Measurements from ENCODE around the gene FAM187B. TPM values are rescaled to one million over a fixed set of nuclear protein-coding genes. Genes with fewer than 3 reads are reported as not detected.

Gene FAM187B
- not detected for polyA plus RNA-seq (ENCODE audit: insufficient read length in 3 of 3)
- long read RNA-seq, donor 1: 0 reads
- long read RNA-seq, donor 2: 0 reads
- long read RNA-seq, donor 3: 0 reads
- long read RNA-seq, donor 4, partial matches to known transcripts: 89 of 89 reads
- long read RNA-seq, donor 4, other reads (novel, unspliced or antisense): 0 of 89 reads
- long read RNA-seq, donor 5, partial matches to known transcripts: 180 of 180 reads
- long read RNA-seq, donor 5, other reads (novel, unspliced or antisense): 0 of 180 reads
- long read RNA-seq, donor 6, partial matches to known transcripts: 69 of 87 reads
- long read RNA-seq, donor 6, other reads (novel, unspliced or antisense): 18 of 87 reads
- long read RNA-seq, donor 7: 0 reads
- long read RNA-seq, donor 8, partial matches to known transcripts: 120 of 154 reads
- long read RNA-seq, donor 8, other reads (novel, unspliced or antisense): 34 of 154 reads
- long read RNA-seq, donor 9: 0 reads
- long read RNA-seq, donor 10: 0 reads
- long read RNA-seq, donor 11: 0 reads
- long read RNA-seq, donor 12: 0 reads
- long read RNA-seq, donor 13: 0 reads
- long read RNA-seq, donor 14: 0 reads
- long read RNA-seq, donor 15: 0 reads
- long read RNA-seq, donor 16: 0 reads

DNA sequence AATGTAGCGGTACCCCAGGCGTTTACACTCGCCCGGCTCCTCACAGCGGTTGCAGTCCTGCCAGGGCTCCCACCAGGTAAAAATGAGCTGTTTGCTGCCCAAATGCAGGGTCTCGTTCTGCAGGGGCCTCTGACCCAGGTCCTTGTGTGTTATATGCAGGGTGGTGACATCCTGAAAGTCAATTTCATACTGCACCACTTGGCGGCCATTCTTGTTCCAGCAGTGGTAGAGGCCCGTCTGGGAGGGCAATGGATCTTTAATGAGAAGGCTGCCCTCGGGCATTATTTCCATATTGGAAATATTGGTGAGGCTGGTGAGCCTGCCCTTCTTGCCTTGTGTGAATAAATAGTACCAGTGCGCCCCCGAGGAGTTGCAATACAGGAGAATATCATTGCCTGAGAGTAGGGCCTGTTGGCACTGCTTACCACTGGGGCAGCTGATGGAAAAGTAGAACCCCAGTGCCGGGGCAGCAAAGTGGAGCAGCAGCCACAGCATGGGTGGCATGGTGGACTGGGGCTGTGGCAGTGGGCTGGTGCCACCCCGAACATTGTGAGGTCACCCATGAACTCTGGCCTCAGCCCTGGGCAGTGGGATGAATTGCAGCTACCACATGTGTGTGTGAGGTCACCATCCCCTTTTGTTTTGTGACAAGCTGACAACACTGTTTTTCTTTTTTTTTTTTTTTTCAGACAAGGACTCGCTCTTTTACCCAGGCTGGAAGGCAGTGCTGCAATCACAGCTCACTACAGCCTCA lies at the start of gene FAM187B:
Gene FAM187B (minus strand): TSS at position 563 of the 754 bp plus-strand sequence. CDS start 59 bp downstream, at position 504.
- no peak for DNase-seq (ENCODE audit: extremely low read depth in 1 of 11, low read depth in 9 of 11, low spot score in 4 of 11)

DNA sequence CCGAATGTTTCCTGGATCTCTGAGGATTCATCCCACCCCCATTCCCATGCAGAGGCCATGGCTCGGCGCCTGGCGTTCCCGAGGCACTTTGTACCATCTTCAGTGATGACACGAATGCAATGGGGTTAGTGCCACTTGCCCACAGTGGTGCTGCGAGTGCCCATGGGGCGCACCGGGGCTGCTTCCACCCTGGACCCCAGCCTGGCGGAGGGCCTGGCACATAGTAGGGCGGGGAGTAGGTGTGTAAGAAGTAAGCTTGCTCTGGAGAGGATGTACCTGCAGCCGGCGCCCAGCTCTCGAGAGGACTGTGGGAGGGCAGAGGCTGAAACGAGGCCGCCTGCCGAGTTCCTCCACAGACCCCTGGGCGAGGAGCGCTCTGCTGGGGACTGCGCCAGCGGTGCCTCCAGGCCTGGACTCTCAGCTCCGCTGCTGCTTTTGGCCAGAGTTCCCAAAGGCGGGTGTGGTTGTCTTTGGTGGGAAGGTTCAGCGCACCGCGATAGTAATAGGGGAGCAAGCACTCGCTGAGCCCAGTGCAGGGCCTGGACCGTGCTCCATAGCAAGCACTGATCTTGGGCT lies 48.3 kb upstream of the FAM187B start:
- no peak for DNase-seq (ENCODE audit: extremely low read depth in 1 of 11, low read depth in 9 of 11, low spot score in 4 of 11)

DNA sequence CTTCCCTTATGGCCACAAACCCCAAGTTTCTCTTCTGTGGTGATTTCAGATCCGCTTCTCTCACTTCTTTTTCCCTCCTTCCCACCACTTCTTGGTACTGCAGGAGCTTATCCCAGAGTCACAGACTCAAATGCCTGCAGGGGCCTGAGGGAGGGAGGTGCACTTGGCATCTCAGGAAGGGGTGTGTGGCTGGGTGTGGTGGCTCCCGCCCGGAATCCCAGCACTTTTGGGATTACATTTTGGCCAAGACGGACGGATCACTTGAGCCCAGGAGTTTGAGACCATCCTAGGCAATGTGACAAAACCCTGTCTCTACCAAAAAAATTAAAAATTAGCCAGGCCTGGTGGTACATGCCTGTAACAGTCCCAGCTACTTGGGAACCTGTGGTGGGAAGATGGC lies 45.8 kb upstream of the FAM187B start:
- DNase-seq (ENCODE audit: extremely low read depth in 1 of 11, low read depth in 9 of 11, low spot score in 4 of 11): no peak

DNA sequence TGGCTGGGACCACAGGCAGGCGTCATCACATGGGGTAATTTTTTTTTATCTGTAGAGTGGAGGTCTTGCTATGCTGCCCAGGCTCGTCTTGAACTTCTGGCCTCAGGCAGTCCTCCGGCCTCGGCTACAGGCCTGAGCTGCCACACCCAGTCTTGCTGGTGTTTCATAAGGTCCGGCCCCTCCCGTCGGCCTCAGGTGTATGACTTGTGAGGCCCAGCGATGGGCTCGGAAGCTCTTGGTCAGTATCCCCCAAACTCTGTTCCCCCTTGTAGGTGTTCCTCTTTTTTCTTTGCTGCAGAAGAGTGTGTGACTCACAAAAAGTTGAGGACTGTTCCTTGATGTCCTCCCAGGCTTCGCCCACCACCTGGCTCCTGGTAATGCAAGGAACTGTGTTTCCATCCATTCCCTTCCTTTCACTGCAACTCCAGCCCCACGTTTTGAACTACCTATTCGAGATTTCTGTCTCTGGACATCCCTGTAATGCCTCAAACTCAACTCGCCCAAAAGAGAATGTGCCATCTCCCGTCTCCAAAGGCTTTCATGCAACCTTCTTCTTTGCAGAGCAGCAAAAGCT lies 45.2 kb upstream of the FAM187B start:
- no peak for DNase-seq (ENCODE audit: extremely low read depth in 1 of 11, low read depth in 9 of 11, low spot score in 4 of 11)

DNA sequence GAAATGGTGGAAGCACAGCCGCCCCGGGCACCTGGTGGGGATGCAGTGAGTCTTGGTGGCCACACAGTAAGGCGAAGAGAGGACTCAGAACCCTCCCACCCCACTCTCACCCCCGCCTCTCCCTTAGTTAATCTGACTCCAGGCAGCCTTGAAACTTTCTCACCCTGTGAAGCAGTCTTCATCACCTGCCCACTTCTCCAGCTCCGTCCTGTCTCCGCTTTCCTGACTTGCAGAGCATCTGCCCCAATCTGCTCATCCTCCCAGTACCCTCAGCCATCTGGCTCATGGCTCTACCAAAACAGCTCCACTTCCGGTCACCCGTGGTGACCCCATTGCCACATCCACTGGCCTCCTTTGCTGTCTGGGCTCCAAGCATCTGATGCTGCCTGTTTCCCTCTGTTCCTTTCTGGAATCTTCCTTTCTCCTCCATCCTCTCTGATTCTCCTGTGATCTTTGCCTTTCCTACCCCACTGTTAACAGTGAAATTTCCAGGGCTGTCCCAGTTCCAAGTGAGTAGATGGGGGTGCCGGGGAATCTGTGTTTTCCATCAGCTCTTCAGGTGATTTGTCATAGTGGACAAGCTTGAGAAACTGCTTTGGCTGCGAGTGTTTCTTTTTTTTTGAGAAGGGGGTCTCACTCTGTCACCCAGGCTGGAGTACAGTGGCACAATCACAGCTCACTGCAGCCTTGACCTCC lies 44.6 kb upstream of the FAM187B start:
- DNase-seq (ENCODE audit: extremely low read depth in 1 of 11, low read depth in 9 of 11, low spot score in 4 of 11): no peak

DNA sequence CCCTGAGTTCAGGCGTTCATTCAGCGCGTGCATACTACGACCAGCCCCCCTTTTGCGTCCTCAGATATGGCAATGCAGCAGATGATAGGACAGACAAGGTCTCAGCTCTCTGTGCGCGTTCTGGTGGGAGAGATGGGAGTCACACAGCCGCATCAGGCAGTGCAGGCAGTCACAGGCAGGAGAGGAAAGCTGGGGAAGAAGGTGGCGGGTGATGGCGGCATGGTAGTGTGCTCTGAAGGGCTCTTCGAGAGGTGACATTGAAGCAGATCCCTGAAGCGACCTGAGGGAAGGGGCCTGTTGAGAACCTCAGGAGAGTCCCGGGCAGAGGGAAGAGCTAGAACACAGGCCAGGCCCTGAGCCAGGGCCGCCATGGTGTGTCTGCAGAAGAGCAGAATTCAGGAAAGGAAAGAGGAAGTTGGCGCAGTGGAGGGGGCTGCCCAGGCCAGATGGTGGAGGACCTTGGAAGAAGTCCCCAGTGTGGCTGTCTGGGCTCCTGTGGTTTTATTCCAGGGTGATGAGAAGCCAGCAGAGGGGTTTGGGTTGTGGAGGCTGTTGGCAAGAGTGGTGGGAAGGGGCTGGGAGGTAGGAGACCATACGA lies 43.7 kb upstream of the FAM187B start:
- no peak for DNase-seq (ENCODE audit: extremely low read depth in 1 of 11, low read depth in 9 of 11, low spot score in 4 of 11)

DNA sequence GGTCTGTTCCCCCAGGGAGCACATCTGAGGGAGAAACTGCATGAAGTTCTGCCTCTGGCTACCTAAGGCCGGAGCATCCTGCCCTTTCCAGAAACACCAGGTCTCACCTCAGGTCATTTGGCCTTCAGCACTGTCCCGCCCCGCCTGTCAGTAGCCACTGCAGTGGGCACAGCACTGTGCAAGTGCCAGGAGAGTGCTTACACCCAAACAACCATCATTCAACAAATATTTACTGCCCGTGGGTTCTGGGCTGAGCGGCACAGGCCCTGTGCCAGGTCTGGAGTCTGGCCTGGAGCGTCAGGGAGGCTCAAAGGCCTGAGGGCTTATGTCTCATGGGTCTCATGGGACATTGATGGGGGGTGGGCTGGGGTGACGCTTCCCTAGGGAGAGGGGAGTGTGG lies 43.0 kb upstream of the FAM187B start:
- DNase-seq (ENCODE audit: extremely low read depth in 1 of 11, low read depth in 9 of 11, low spot score in 4 of 11): no peak

DNA sequence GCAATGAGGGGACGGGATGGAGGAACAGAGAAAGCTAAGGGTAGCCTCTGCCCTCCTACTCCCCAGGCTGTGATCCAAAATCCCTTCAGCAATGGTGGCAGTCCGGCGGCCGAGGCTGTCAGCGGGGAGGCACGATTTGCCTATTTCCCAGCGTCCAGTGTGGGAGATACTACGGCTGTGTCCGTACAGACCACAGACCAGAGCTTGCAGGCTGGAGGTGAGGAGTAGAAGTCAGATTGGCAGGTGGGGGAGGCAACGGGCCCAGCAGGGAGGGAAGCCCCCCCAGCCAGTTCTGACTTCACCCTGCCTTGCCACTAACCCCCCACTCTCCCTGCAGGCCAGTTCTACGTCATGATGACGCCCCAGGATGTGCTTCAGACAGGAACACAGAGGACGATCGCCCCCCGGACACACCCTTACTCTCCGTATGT lies 41.9 kb upstream of the FAM187B start:
- no peak for DNase-seq (ENCODE audit: extremely low read depth in 1 of 11, low read depth in 9 of 11, low spot score in 4 of 11)

DNA sequence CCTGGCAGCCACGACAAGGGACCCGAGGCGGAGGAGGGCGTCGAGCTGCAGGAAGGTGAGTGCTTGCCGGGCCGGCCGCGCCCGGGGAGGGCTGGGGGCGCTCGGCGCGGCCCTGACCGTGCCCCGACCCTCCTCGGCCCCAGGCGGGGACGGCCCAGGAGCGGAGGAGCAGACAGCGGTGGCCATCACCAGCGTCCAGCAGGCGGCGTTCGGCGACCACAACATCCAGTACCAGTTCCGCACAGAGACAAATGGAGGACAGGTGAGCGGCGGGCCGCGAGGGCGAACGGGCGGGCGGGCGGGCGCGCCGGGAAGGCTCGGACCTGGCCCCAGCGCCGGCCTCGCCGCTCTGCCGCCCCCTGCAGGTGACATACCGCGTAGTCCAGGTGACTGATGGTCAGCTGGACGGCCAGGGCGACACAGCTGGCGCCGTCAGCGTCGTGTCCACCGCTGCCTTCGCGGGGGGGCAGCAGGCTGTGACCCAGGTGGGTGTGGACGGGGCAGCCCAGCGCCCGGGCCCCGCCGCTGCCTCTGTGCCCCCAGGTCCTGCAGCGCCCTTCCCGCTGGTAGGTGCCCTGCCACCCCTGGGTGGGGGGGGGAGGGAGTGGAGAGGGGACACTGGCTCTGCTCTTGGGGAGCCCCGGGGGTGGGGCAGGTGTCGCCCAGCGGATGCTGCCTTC lies 41.0 kb upstream of the FAM187B start:
- peak; percentile 56 to 87 (median 77) for DNase-seq (ENCODE audit: extremely low read depth in 1 of 11, low read depth in 9 of 11, low spot score in 4 of 11)

DNA sequence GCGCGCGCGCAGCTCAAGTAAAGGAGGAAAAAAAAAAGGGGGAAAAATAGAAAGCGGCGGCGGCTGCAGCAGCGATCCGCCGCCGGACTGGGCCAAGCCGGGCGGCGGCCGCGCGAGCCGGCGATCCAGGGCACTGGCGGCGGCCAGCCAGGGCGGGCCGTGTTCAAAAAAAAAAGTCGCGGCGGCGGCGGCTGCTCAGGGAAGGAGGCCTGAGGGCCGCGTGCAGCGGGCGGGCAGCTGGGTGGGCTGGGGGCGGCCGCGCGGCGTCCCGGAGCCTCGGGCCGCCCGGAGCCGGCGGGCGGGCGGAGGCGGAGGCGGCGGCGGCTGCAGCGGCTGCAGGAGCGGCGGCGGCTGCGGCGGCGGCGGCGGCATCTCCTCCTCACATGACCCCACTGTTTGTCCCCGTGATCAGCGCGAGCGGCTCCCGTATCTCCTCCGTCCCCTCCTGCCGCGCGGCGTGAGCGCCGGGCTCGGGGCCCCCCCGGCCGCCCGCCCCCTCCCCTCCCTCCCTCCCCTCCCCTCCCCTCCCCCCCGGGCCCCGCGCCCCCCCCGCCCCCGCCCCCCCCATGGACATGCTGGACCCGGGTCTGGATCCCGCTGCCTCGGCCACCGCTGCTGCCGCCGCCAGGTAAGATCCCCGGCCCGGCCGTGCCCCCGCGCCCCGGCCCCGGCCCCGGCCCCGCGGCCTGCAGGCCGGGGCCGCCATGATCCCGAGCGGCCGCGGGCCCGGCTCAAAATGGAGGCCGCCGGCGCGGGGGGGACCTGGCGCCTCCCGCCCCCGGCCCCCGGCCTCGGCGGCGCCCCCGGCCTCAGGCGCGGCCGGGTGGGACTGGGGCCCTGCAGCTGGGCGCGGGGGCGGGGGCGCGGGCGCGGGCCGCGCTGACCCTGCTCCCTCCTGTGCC lies 40.2 kb upstream of the FAM187B start, which contains the start of gene USF2:
Gene USF2 (plus strand): TSS at position 427 of the 902 bp plus-strand sequence. CDS start 140 bp downstream, at position 567.
- peak in 4 of 11 donors; percentile 56 to 63 (median 59) for DNase-seq (ENCODE audit: extremely low read depth in 1 of 11, low read depth in 9 of 11, low spot score in 4 of 11)

DNA sequence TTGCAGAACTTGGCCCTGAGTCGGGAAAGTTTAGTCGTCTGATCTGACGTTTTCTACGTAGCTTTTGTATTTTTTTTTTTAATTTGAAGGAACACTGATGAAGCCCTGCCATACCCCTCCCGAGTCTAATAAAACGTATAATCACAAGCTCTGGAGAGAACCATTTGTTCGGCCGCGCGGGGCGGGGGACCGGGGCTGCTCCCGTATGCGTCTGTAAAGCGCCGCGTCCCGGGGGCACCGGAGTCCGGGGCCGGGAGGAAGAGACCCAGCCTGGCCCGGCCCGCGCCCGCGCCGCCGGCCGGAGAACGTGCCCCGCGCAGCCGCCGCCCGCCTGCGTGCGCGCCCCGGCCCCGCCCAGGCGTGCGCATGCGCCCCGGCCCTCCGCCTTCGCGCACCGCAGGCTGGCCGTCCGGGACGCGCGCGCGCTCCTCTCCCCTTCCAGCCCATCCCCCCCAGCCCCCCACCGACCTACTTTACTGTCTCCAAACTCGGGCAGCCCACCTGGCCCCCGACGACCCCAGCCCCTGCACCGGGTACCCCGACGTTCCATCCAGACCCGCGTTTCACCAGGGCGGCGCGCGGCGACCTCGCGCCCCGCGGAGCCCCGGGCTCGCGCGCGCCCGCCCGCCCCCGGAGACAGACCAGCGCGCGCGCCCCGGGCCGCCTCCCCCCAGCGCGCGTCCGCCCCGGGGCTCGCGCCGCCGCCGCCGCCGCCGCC lies 39.4 kb upstream of the FAM187B start:
- DNase-seq (ENCODE audit: extremely low read depth in 1 of 11, low read depth in 9 of 11, low spot score in 4 of 11): peak in 7 of 11 donors; percentile 37 to 73 (median 65)

DNA sequence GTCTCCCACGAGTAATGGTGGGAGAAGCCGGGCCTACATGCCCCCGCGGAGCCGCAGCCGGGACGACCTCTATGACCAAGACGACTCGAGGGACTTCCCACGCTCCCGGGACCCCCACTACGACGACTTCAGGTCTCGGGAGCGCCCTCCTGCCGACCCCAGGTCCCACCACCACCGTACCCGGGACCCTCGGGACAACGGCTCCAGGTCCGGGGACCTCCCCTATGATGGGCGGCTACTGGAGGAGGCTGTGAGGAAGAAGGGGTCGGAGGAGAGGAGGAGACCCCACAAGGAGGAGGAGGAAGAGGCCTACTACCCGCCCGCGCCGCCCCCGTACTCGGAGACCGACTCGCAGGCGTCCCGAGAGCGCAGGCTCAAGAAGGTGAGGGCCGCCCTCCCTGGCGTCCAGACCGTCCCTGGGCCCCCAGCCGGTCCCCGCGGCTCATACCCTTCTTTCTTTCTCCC lies 38.8 kb upstream of the FAM187B start:
- no peak for DNase-seq (ENCODE audit: extremely low read depth in 1 of 11, low read depth in 9 of 11, low spot score in 4 of 11)

DNA sequence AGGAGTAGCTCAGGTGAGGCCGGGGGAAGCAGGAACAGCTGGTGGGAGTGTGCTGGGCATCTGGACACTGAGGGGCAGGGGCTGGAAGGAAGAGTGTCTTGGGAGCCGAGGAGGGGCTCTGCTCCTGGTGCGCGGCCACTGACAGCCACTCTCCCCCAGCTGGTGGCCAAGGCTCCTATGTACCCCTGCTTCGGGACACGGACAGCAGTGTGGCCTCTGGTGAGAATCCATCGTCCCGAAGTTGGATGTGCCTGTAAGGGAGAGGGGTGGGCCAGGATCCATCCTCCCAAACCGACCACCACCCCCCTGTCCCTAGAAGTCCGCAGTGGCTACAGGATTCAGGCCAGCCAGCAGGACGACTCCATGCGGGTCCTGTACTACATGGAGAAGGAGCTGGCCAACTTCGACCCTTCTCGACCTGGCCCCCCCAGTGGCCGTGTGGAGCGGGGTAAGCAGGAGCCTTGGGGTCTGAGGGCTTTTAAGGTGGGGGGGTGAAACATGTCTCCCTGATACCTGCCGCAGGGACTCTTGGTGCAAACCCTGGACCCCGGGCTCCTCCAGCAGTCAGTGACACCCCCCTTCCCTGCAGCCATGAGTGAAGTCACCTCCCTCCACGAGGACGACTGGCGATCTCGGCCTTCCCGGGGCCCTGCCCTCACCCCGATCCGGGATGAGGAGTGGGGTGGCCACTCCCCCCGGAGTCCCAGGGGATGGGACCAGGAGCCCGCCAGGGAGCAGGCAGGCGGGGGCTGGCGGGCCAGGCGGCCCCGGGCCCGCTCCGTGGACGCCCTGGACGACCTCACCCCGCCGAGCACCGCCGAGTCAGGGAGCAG lies 38.2 kb upstream of the FAM187B start:
- DNase-seq (ENCODE audit: extremely low read depth in 1 of 11, low read depth in 9 of 11, low spot score in 4 of 11): no peak

DNA sequence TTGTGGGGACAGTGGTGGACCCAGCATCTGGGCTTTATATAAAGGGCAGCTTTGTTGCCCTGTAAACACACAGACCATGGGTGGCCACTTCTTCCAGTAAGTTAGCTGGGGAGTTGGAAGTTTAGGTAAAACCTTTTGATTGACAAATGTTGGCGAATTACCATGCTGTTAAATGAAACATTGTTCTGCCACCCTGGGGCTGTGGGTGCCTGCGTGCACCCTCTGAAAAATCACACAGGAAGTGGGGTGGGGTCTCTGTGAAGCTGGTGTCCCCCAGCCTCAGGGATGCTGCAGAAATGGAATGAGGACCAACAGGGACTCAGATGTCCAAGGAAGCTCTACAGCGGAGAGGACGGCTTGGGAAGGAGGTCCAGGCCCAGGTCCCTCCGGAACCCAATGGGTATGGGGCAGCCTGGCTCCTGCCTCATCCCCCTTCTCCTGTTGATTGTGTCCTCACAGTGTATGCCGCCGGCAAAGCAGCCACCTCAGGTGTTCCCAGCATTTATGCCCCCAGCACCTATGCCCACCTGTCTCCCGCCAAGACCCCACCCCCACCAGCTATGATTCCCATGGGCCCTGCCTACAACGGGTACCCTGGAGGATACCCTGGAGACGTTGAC lies 37.5 kb upstream of the FAM187B start:
- no peak for DNase-seq (ENCODE audit: extremely low read depth in 1 of 11, low read depth in 9 of 11, low spot score in 4 of 11)
